ENCODE data around the gene LAMC3.

The LAMC3 gene

GRCh38 chr9:131048820-131049219 is 39.8 kb downstream of the LAMC3 start:
- DNase-seq: no peak

- no peak for DNase-seq
Observed at GRCh38 chr9:131049829-131050715, 41.1 kb downstream of the LAMC3 start.

- DNase-seq: no peak
Observed at GRCh38 chr9:131050831-131051230, 41.9 kb downstream of the LAMC3 start.

DNA sequence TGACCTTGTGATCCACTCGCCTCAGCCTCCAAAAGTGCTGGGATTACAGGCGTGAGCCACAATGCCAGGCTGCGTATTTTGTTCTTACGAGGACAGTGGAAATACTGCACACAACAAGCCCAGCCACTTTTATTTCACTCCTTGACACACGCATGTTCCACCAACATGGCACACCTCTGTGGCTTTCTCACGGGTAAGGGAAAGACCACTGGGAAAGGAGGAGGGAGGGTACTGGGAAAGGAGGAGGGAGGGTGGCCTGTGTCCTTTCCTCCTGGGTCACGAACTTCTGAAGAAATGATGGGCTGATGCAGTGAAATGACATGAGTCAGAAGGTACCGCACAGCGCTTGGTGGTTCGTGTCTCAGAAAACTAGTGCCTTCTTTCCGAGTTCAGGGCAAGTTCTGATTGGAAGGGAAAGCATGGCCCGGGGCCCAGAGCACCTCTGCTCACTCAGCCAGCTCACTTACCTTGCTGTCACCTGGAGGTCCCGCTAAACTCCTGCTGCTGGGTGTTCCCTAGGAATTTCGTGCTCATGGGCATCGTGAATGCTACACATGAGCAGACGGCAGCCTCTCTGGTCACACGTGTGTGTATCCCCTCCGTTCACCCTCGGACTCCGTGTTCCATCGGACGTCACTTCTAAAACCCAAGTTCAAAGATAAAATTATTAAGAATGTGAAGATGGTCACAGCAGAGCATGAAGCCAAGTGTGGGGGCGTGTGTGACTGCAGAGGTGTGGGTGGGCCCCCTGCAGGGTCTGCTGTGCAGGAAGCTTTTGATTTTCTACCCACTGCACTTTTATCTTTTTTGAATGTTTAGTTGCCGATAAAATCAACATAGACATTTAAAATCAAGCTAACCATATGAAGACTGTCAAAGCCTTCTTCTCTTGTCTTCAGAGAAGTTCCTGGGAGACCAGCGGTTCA is 42.9 kb downstream of the LAMC3 start:
- no peak for DNase-seq

DNA sequence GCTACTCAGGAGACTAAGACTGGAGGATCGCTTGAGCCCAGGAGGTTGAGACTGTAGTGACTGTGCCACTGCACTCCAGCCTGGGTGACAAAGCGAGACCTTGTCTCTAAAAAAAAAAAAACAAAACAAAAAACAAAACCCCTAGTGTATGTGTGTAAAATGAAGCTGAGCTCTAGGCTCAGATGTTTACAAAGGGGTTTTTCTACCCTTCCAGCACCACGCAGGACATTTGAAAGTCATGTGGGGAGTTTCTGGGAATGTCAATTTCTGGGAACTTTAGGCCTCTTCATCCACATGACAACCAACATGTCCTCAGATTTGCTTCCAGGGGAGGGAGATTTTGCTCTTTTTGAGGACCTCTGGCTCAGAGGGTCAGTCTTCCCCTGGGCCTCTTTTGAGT is 44.9 kb downstream of the LAMC3 start:
- peak; percentile 42 to 56 for DNase-seq

- DNase-seq: no peak
Observed at GRCh38 chr9:131056781-131057506, 48.0 kb downstream of the LAMC3 start.

GRCh38 chr9:131060900-131061630 is 52.1 kb downstream of the LAMC3 start:
- no peak for DNase-seq

DNA sequence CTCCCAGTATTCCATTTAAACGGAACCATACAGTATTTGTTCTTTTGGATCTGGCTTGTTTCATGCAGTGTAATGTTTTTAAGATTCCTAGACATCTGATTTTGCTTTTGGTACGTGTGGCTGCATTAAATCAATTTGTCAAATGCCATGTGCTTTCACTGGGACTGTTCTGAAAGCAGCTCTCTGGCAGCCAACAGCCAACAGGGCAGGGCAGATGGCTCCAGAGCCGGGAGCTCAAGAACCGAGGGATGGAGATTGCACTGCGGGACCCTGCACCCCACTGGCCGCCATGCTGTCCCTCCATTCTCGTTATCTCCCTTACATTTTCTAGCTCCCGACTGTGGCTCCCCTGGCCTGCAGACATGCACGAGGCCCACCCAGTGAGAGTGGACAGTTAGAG is 54.0 kb downstream of the LAMC3 start:
- no peak for DNase-seq

GRCh38 chr9:131065599-131065998 is 56.6 kb downstream of the LAMC3 start:
- no peak for DNase-seq

GRCh38 chr9:131067625-131068024 is 58.7 kb downstream of the LAMC3 start:
- DNase-seq: no peak

- no peak for DNase-seq
Observed at GRCh38 chr9:131068076-131068816, 59.3 kb downstream of the LAMC3 start.

DNA sequence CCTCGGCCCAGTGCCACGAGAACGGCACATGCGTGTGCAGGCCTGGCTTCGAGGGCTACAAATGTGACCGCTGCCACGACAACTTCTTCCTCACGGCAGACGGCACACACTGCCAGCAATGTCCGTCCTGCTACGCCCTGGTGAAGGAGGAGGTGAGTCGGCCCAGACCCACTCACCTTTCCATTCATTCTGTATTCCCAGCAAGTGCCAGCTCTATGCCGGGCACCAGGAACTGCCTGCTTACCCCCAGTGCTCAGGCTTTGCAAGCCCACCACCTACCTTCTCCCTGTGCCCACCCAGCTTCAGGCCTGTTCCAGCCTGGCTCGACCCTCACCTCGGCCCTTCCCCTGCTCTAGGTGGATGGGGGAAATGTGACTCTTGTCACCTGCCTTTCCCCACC is 60.7 kb downstream of the LAMC3 start:
- DNase-seq: no peak

- DNase-seq: no peak
Observed at GRCh38 chr9:131072107-131072870, 63.3 kb downstream of the LAMC3 start.

DNA sequence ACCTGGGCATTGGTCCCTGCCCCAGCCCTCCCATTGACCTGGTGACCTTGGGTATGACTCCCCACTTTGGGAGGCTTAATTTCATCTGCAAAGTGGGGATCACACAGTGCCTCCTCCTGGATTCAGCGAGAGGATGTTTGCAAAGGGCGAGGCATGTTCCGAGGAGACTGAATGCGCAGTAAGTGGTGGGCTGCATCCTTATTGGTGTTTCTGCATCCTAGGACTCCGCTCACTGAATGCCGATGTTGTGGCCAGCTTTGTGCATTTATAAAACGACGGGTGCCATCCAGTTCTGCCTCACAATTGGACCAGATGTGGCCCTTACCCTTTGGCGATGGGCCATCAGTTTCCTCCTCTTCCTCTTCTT is 63.9 kb downstream of the LAMC3 start:
- no peak for DNase-seq

GRCh38 chr9:131076347-131077195 is 67.6 kb downstream of the LAMC3 start:
- DNase-seq: no peak

GRCh38 chr9:131078427-131079366 is 69.7 kb downstream of the LAMC3 start:
- no peak for DNase-seq

DNA sequence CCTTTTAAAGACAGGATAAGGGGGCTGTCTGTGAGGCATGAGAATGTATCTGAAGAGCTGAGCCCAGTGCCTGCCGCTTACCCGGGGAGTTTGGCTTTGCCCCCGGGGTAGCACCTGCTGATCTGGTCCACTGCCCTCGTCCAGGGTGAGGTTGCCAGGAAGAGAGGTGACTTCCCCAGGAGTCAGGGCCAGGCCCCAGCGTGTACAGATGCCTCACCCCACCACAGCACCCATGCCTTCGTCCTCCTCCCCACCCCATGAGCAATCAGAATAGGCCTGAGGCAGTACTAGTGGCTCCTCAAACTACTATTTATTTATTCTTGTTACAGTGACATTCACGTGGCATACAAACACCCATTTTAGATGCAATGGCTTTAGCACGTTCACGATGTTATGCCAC is 71.6 kb downstream of the LAMC3 start:
- DNase-seq: no peak

DNA sequence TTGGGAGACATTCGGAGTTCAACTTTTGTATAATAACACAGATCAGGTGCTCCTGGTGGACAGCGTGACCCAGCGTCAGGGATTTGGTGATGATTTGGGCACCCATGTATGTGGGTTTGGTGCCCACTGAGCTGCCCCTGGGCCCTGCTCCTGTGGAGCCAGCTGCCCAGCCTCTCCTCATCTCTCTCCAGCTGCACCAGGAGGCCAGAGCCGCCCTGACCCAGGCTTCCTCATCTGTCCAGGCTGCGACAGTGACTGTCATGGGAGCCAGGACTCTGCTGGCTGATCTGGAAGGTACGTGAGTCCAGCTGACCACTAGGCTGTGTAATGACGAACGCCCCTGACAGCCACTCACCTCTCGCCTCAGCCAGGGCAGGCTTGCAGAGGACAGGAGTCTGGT is 72.9 kb downstream of the LAMC3 start:
- no peak for DNase-seq

Measured in hippocampal formation (tissue), 2 donors.